GM18873 (cell line): Measurements from ENCODE around the gene KIF17.

Experiments used
- ATAC-seq: cut with Tn5 transposase; IDR thresholded peaks from one replicate; pipeline ENCODE4 v1.9.1; 2021; ENCODE audit warnings: mild to moderate bottlenecking, moderate library complexity, moderate number of reproducible peaks; ENCODE audit not compliant: unreplicated experiment, low FRiP score

The KIF17 gene

GRCh38 chr1:20717452-20718342 is at the start of gene KIF17:
Gene KIF17, minus strand, starts transcription at chr1:20718007. Its CDS starts 301 bp downstream, at chr1:20717706.
- ATAC-seq: no peak

GRCh38 chr1:20767271-20767670 is 49.5 kb upstream of the KIF17 start:
- ATAC-seq: no peak

GRCh38 chr1:20763417-20763816 is 45.6 kb upstream of the KIF17 start:
- ATAC-seq: no peak

GRCh38 chr1:20760322-20760721 is 42.5 kb upstream of the KIF17 start:
- no peak for ATAC-seq

GRCh38 chr1:20753589-20753988 is 35.8 kb upstream of the KIF17 start:
- ATAC-seq: no peak

- no peak for ATAC-seq
Observed at GRCh38 chr1:20751462-20751990, 33.7 kb upstream of the KIF17 start.

GRCh38 chr1:20742671-20743070 is 24.9 kb upstream of the KIF17 start:
- ATAC-seq: no peak

- no peak for ATAC-seq
Observed at GRCh38 chr1:20740781-20741180, 23.0 kb upstream of the KIF17 start.

- no peak for ATAC-seq
Observed at GRCh38 chr1:20739225-20739624, 21.4 kb upstream of the KIF17 start.

- no peak for ATAC-seq
Observed at GRCh38 chr1:20735581-20736111, 17.8 kb upstream of the KIF17 start.

- no peak for ATAC-seq
Observed at GRCh38 chr1:20733360-20733975, 15.7 kb upstream of the KIF17 start.

GRCh38 chr1:20732588-20733359 is 15.0 kb upstream of the KIF17 start, which contains the start of gene SH2D5:
Gene SH2D5, minus strand, starts transcription at chr1:20732703. Its CDS starts 4,659 bp downstream, at chr1:20728044.
- ATAC-seq: no peak

GRCh38 chr1:20732071-20732587 is 14.3 kb upstream of the KIF17 start:
- no peak for ATAC-seq

- no peak for ATAC-seq
Observed at GRCh38 chr1:20731057-20731991, 13.5 kb upstream of the KIF17 start.

GRCh38 chr1:20730690-20731056 is 12.9 kb upstream of the KIF17 start:
- no peak for ATAC-seq

- no peak for ATAC-seq
Observed at GRCh38 chr1:20729990-20730689, 12.3 kb upstream of the KIF17 start.

- no peak for ATAC-seq
Observed at GRCh38 chr1:20729155-20729931, 11.5 kb upstream of the KIF17 start.
